CD4-positive, alpha-beta memory T cell (primary cell): Measurements from ENCODE around the gene TPK1. TPM values are rescaled to one million over a fixed set of nuclear protein-coding genes. Genes with fewer than 3 reads are reported as not detected.

Experiments used
- CTCF ChIA-PET: fragments of 350-600 bp; sonication (Branson Sonifier 250); formaldehyde crosslinking; loops from one replicate; lab custom pipeline; 2021; ENCODE audit warnings: inconsistent platforms; ENCODE audit not compliant: partially characterized antibody; lab: Charles Lee
- POLR2A ChIA-PET: fragments of 350-600 bp; sonication (Branson Sonifier 250); formaldehyde crosslinking; loops from one replicate; lab custom pipeline; 2021; ENCODE audit not compliant: partially characterized antibody; lab: Charles Lee
- DNase-seq, 5 donors: peaks; one replicate each; pipeline versions ENCODE4 v3.0.0 to v3.0.0-alpha.2; 2020 to 2022; ENCODE audit warnings: mixed read lengths in 1 of 5
- H3K27ac ChIP-seq: one replicate; pipeline ENCODE4 v1.7.0; 2013; ENCODE audit warnings: low read depth, low read length
- H3K27me3 ChIP-seq: 2 replicates; pipeline ENCODE4 v1.7.0; 2013; ENCODE audit warnings: mild to moderate bottlenecking, low read length, moderate library complexity; ENCODE audit not compliant: insufficient read depth
- H3K36me3 ChIP-seq: 2 replicates; pipeline ENCODE4 v1.7.0; 2013; ENCODE audit warnings: mild to moderate bottlenecking, low read length, moderate library complexity; ENCODE audit not compliant: insufficient read depth
- H3K4me1 ChIP-seq: 2 replicates; pipeline ENCODE4 v1.7.0; 2013; ENCODE audit warnings: mild to moderate bottlenecking, low read length, moderate library complexity; ENCODE audit not compliant: insufficient read depth
- H3K4me3 ChIP-seq, 2 donors: one replicate each; pipeline ENCODE4 v1.7.0; 2013; ENCODE audit warnings: low read length in 2 of 2, mild to moderate bottlenecking in 1 of 2
- H3K9me3 ChIP-seq, 2 donors: one replicate each; pipeline ENCODE4 v1.7.0; 2013; ENCODE audit warnings: low read length in 2 of 2, control low read depth in 1 of 2; ENCODE audit not compliant: control insufficient read depth in 1 of 2
- H3K27ac Mint-ChIP-seq, 7 donors: one replicate each; pipeline ENCODE4 v1.8.0; 2020 to 2021; ENCODE audit warnings: mixed read lengths in 7 of 7, mild to moderate bottlenecking in 6 of 7, inconsistent platforms in 3 of 7, moderate library complexity in 3 of 7
- H3K27me3 Mint-ChIP-seq, 2 donors: one replicate each; pipeline ENCODE4 v1.8.0; 2020 to 2021; ENCODE audit warnings: mixed read lengths in 2 of 2
- H3K36me3 Mint-ChIP-seq, 2 donors: one replicate each; pipeline ENCODE4 v1.8.0; 2020 to 2021; ENCODE audit warnings: mixed read lengths in 2 of 2, inconsistent platforms in 1 of 2, mild to moderate bottlenecking in 1 of 2
- H3K4me1 Mint-ChIP-seq, 4 donors: one replicate each; pipeline ENCODE4 v1.8.0; 2020 to 2021; ENCODE audit warnings: mixed read lengths in 4 of 4, mild to moderate bottlenecking in 1 of 4
- H3K4me3 Mint-ChIP-seq, 8 donors: one replicate each; pipeline ENCODE4 v1.8.0; 2020 to 2021; ENCODE audit warnings: mixed read lengths in 8 of 8, mild to moderate bottlenecking in 7 of 8, moderate library complexity in 6 of 8, inconsistent platforms in 3 of 8
- H3K9me3 Mint-ChIP-seq, 8 donors: one replicate each; pipeline ENCODE4 v1.8.0; 2020 to 2021; ENCODE audit warnings: mixed read lengths in 8 of 8, mild to moderate bottlenecking in 5 of 8, inconsistent platforms in 3 of 8, moderate library complexity in 1 of 8
- intact Hi-C: fragments of 100-400 bp; cut with micrococcal nuclease; formaldehyde crosslinking; loops from one replicate; pipeline ENCODE4 v1.15.1; 2023
- polyA plus RNA-seq, 2 donors: library from polyadenylated mRNA; unstranded; fragments of 300-500 nt; fragmentation: Illumina TruSeq; gene quantifications; one replicate each; pipeline ENCODE4 v1.2.3, GENCODE V29; 2021
- total RNA-seq, 2 experiments: library from RNA; stranded (reverse); gene quantifications; one replicate each; pipeline ENCODE4 v1.2.3, GENCODE V29; 2021

Gene TPK1
- total and polyA plus RNA-seq, 4 experiments from 2014 or later, result 25.2 to 30.7 (median 27.8) TPM

GRCh38 chr7:144796919-144797318, 38.9 kb downstream of the TPK1 start:
- ChIA-PET CTCF (interaction anchor here (1.1 kb wide), 1 partner anchor 12 kb away, joined by 3 read pairs; no protein-coding TSS in a partner anchor), POLR2A (interaction anchor here (2.7 kb wide), 1 partner anchor 39 kb away, joined by 15 read pairs; the partner anchor contains the start of gene TPK1)
- Histone ChIP-seq H3K9me3 (no peaks in the 10 kb centered on the region), H3K4me1 (peaks cover 9% of the 10 kb centered on the region), H3K27ac (no peak overlapping the region), H3K27me3 (no peaks in the 10 kb centered on the region), H3K4me3 (no peak overlapping the region), H3K36me3 (no peaks in the 10 kb centered on the region)
- Mint-ChIP-seq H3K4me3 (no peak overlapping the region), H3K27me3 (no peaks in the 10 kb centered on the region), H3K4me1 (peaks cover 32 to 42% (median 35%) of the 10 kb centered on the region in 4 donors), H3K36me3 (peaks cover 16 to 56% of the 10 kb centered on the region in 2 donors), H3K27ac (peak overlapping the region in 1 of 7 donors; percentile 30), H3K9me3 (peaks cover 0 to 6% (median 4%) of the 10 kb centered on the region in 8 donors)
- intact Hi-C loops, result no loop called here
- no peak for DNase-seq

GRCh38 chr7:144792050-144792449, 43.8 kb downstream of the TPK1 start:
- intact Hi-C loops, result no loop called here
- Histone ChIP-seq H3K4me3 (no peak overlapping the region), H3K9me3 (no peaks in the 10 kb centered on the region), H3K27me3 (no peaks in the 10 kb centered on the region), H3K27ac (no peak overlapping the region), H3K36me3 (no peaks in the 10 kb centered on the region), H3K4me1 (no peaks in the 10 kb centered on the region)
- H3K9me3 Mint-ChIP-seq, result no peaks in the 10 kb centered on the region
- ChIA-PET POLR2A (no interaction called here), CTCF (no interaction called here)
- peaks cover 5 to 27% of the 10 kb centered on the region in 2 donors for H3K36me3 Mint-ChIP-seq
- H3K4me1 Mint-ChIP-seq, result peaks cover 8 to 13% (median 11%) of the 10 kb centered on the region in 4 donors
- no peak for DNase-seq
- H3K27ac Mint-ChIP-seq, result no peak overlapping the region
- no peaks in the 10 kb centered on the region for H3K27me3 Mint-ChIP-seq
- H3K4me3 Mint-ChIP-seq, result no peak overlapping the region

GRCh38 chr7:144791488-144791887, 44.4 kb downstream of the TPK1 start:
- POLR2A ChIA-PET, result no interaction called here
- H3K4me3 ChIP-seq, result no peak overlapping the region
- CTCF ChIA-PET, result no interaction called here
- no peaks in the 10 kb centered on the region for H3K27me3 Mint-ChIP-seq
- intact Hi-C loops, result no loop called here
- peak overlapping the region in 1 of 7 donors; percentile 42 for H3K27ac Mint-ChIP-seq
- H3K27me3 ChIP-seq, result no peaks in the 10 kb centered on the region
- H3K4me1 Mint-ChIP-seq, result peaks cover 11 to 16% (median 14%) of the 10 kb centered on the region in 4 donors
- no peaks in the 10 kb centered on the region for H3K9me3 ChIP-seq
- H3K9me3 Mint-ChIP-seq, result no peaks in the 10 kb centered on the region
- no peak overlapping the region for H3K4me3 Mint-ChIP-seq
- no peak for DNase-seq
- no peak overlapping the region for H3K27ac ChIP-seq
- H3K36me3 Mint-ChIP-seq, result peaks cover 2 to 22% of the 10 kb centered on the region in 2 donors
- no peaks in the 10 kb centered on the region for H3K36me3 ChIP-seq
- no peaks in the 10 kb centered on the region for H3K4me1 ChIP-seq

DNA sequence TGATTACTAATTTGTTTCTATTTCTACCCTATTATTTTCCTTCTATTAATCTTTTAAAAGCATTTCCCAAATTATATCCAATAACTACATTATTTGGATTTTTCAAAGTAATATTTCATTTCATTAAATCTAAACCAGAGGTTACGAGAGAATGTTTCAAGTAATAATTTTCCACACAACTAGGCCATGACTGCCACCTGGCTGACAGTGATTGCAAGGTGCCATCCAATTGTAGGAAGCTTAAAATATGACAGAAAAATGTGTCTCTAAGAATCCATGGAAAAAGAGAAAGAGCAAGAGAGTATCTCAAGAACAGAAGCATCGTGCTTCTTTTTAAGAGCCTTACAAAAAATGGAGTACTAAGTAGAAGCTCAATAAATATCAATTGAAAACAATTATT, 48.7 kb downstream of the TPK1 start:
- peaks cover 0 to 3% of the 10 kb centered on the region in 2 donors for H3K36me3 Mint-ChIP-seq
- Histone ChIP-seq H3K4me3 (no peak overlapping the region), H3K4me1 (no peaks in the 10 kb centered on the region), H3K27me3 (no peaks in the 10 kb centered on the region), H3K36me3 (no peaks in the 10 kb centered on the region), H3K27ac (no peak overlapping the region), H3K9me3 (no peaks in the 10 kb centered on the region)
- H3K9me3 Mint-ChIP-seq, result no peaks in the 10 kb centered on the region
- no peak for DNase-seq
- ChIA-PET POLR2A (interaction anchor here (5.1 kb wide), 1 partner anchor 48 kb away, joined by 34 read pairs; the partner anchor contains the start of gene TPK1), CTCF (interaction anchor here (1.0 to 5.7 kb wide), 11 partner anchors 25 to 123 kb away, joined by 3 to 56 read pairs (median 6); partner anchors contain the start of gene TPK1)
- no peak overlapping the region for H3K4me3 Mint-ChIP-seq
- peaks cover 10 to 16% (median 11%) of the 10 kb centered on the region in 4 donors for H3K4me1 Mint-ChIP-seq
- H3K27ac Mint-ChIP-seq, result no peak overlapping the region
- intact Hi-C loops, result loop anchor here (2.0 kb wide), 1 partner anchor 68 kb away; no protein-coding TSS in a partner anchor
- H3K27me3 Mint-ChIP-seq, result no peaks in the 10 kb centered on the region

GRCh38 chr7:144786522-144786921, 49.3 kb downstream of the TPK1 start:
- POLR2A ChIA-PET, result interaction anchor here (1.1 to 5.1 kb wide), 2 partner anchors 24 to 49 kb away, joined by 3 to 34 read pairs; partner anchors contain the start of gene TPK1
- Histone ChIP-seq H3K27ac (no peak overlapping the region), H3K9me3 (no peaks in the 10 kb centered on the region), H3K27me3 (no peaks in the 10 kb centered on the region), H3K4me1 (no peaks in the 10 kb centered on the region), H3K36me3 (no peaks in the 10 kb centered on the region), H3K4me3 (no peak overlapping the region)
- intact Hi-C loops, result loop anchor here (1.0 to 2.0 kb wide), 3 partner anchors 32 to 68 kb away; no protein-coding TSS in a partner anchor
- Mint-ChIP-seq H3K36me3 (peaks cover 0 to 3% of the 10 kb centered on the region in 2 donors), H3K27ac (peak overlapping the region in 2 of 7 donors; percentile 49 to 67), H3K9me3 (no peaks in the 10 kb centered on the region), H3K27me3 (no peaks in the 10 kb centered on the region), H3K4me3 (no peak overlapping the region), H3K4me1 (peaks cover 10 to 22% (median 17%) of the 10 kb centered on the region in 4 donors)
- CTCF ChIA-PET, result interaction anchor here (0.9 to 5.7 kb wide), 17 partner anchors 8 to 251 kb away, joined by 3 to 56 read pairs (median 5); partner anchors contain the start of gene TPK1
- peak in 3 of 5 donors; percentile 5 to 28 (median 6) for DNase-seq

- intact Hi-C loops, result loop anchor here (1.0 to 2.0 kb wide), 3 partner anchors 32 to 69 kb away; no protein-coding TSS in a partner anchor
- CTCF ChIA-PET, result interaction anchor here (0.7 to 5.7 kb wide), 20 partner anchors 7 to 251 kb away, joined by 3 to 56 read pairs (median 4); partner anchors contain the start of gene TPK1
Measured at GRCh38 chr7:144786079-144786478, 49.8 kb downstream of the TPK1 start.

GRCh38 chr7:144785521-144785920, 50.3 kb downstream of the TPK1 start:
- no peaks in the 10 kb centered on the region for H3K36me3 ChIP-seq
- ChIA-PET CTCF (interaction anchor here (0.7 to 5.7 kb wide), 16 partner anchors 8 to 252 kb away, joined by 3 to 56 read pairs (median 6); partner anchors contain the start of gene TPK1), POLR2A (interaction anchor here (0.6 to 5.1 kb wide), 3 partner anchors 21 to 50 kb away, joined by 3 to 34 read pairs (median 3); partner anchors contain the start of gene TPK1)
- Mint-ChIP-seq H3K36me3 (peaks cover 0 to 3% of the 10 kb centered on the region in 2 donors), H3K4me1 (peaks cover 10 to 18% (median 13%) of the 10 kb centered on the region in 4 donors), H3K27me3 (no peaks in the 10 kb centered on the region), H3K9me3 (no peaks in the 10 kb centered on the region), H3K27ac (no peak overlapping the region), H3K4me3 (no peak overlapping the region)
- no peaks in the 10 kb centered on the region for H3K4me1 ChIP-seq
- intact Hi-C loops, result no loop called here
- DNase-seq, result no peak
- H3K4me3 ChIP-seq, result no peak overlapping the region
- no peaks in the 10 kb centered on the region for H3K9me3 ChIP-seq
- no peak overlapping the region for H3K27ac ChIP-seq
- H3K27me3 ChIP-seq, result no peaks in the 10 kb centered on the region

More at GRCh38 chr7:144786079-144786478, 49.8 kb downstream of the TPK1 start:
- Mint-ChIP-seq H3K27me3 (no peaks in the 10 kb centered on the region), H3K27ac (no peak overlapping the region), H3K4me3 (no peak overlapping the region), H3K4me1 (peaks cover 10 to 20% (median 14%) of the 10 kb centered on the region in 4 donors), H3K9me3 (no peaks in the 10 kb centered on the region), H3K36me3 (peaks cover 0 to 3% of the 10 kb centered on the region in 2 donors)
- POLR2A ChIA-PET, result interaction anchor here (0.6 to 5.1 kb wide), 3 partner anchors 20 to 49 kb away, joined by 3 to 34 read pairs (median 3); partner anchors contain the start of gene TPK1
- H3K36me3 ChIP-seq, result no peaks in the 10 kb centered on the region
- H3K27ac ChIP-seq, result no peak overlapping the region
- H3K27me3 ChIP-seq, result no peaks in the 10 kb centered on the region
- H3K9me3 ChIP-seq, result no peaks in the 10 kb centered on the region
- no peaks in the 10 kb centered on the region for H3K4me1 ChIP-seq
- no peak overlapping the region for H3K4me3 ChIP-seq
- no peak for DNase-seq
